Brain microvascular endothelial cell (primary cell): Measurements from ENCODE around the gene CASP9.

ENCODE experiments used
- DNase-seq: peaks from one replicate; pipeline ENCODE4 v3.0.0-alpha.2; 2020
- H3K27ac ChIP-seq: fragments of 250-450 bp; sonication (Bioruptor Pico); 2 replicates; pipeline ENCODE4 v1.5.1; 2020; ENCODE audit warnings: mild to moderate bottlenecking, moderate library complexity
- H3K27me3 ChIP-seq: fragments of 250-450 bp; sonication (Bioruptor Pico); replicated peaks from 2 replicates; pipeline ENCODE4 v1.5.1; 2020; ENCODE audit warnings: mild to moderate bottlenecking
- H3K36me3 ChIP-seq: fragments of 250-450 bp; sonication (Bioruptor Pico); replicated peaks from 2 replicates; pipeline ENCODE4 v1.5.1; 2020; ENCODE audit warnings: mild to moderate bottlenecking
- H3K4me3 ChIP-seq: 2 replicates; pipeline ENCODE4 v1.5.1; 2011; ENCODE audit warnings: low read depth, mild to moderate bottlenecking, control low read depth, low read length, moderate library complexity
- CTCF ChIP-seq: IDR thresholded peaks from 2 replicates; pipeline ENCODE4 v1.5.1; 2011; ENCODE audit warnings: low read depth, mild to moderate bottlenecking, moderate library complexity, low read length, control low read depth, inconsistent platforms; ENCODE audit errors: missing control alignments
- in situ Hi-C: cut with HindIII; loops from 2 replicates; pipeline ENCODE4 v1.10.0; 2017; ENCODE audit warnings: low sequenced_read_pairs, low pct_ligation_motif_present

The CASP9 gene

GRCh38 chr1:15509586-15509985, 14.4 kb downstream of the CASP9 start:
- no peak for TF ChIP-seq CTCF
- no peak overlapping the region for H3K4me3 ChIP-seq
- H3K27ac ChIP-seq = no peak overlapping the region
- no peak for DNase-seq
- in situ Hi-C loops = no loop called here
- H3K36me3 ChIP-seq = no peaks in the 10 kb centered on the region
- no peaks in the 10 kb centered on the region for H3K27me3 ChIP-seq

GRCh38 chr1:15508700-15509487, 15.1 kb downstream of the CASP9 start:
- no peak for TF ChIP-seq CTCF
- Histone ChIP-seq H3K27me3 (no peaks in the 10 kb centered on the region), H3K27ac (no peak overlapping the region), H3K4me3 (no peak overlapping the region), H3K36me3 (no peaks in the 10 kb centered on the region)
- in situ Hi-C loops = no loop called here
- DNase-seq = no peak

GRCh38 chr1:15507278-15507677, 16.7 kb downstream of the CASP9 start:
- no peak for TF ChIP-seq CTCF
- Histone ChIP-seq H3K4me3 (no peak overlapping the region), H3K36me3 (no peaks in the 10 kb centered on the region), H3K27me3 (no peaks in the 10 kb centered on the region), H3K27ac (no peak overlapping the region)
- no peak for DNase-seq
- in situ Hi-C loops = no loop called here

- H3K27me3 ChIP-seq = no peaks in the 10 kb centered on the region
- no peak overlapping the region for H3K4me3 ChIP-seq
- in situ Hi-C loops = no loop called here
- no peak overlapping the region for H3K27ac ChIP-seq
- DNase-seq = no peak
- H3K36me3 ChIP-seq = no peaks in the 10 kb centered on the region
- TF ChIP-seq CTCF = no peak
Observed at GRCh38 chr1:15506831-15507230, 17.2 kb downstream of the CASP9 start.

GRCh38 chr1:15504436-15504835, 19.6 kb downstream of the CASP9 start:
- H3K27me3 ChIP-seq = no peaks in the 10 kb centered on the region
- DNase-seq = no peak
- H3K36me3 ChIP-seq = no peaks in the 10 kb centered on the region
- H3K27ac ChIP-seq = no peak overlapping the region
- in situ Hi-C loops = no loop called here
- H3K4me3 ChIP-seq = no peak overlapping the region
- no peak for TF ChIP-seq CTCF
